GM21723 (cell line): ENCODE measurements around the gene SULT1E1.

ENCODE experiments used
- ATAC-seq: cut with Tn5 transposase; IDR thresholded peaks from one replicate; pipeline ENCODE4 v1.9.1; 2021; ENCODE audit warnings: mild to moderate bottlenecking, moderate library complexity; ENCODE audit not compliant: unreplicated experiment

The SULT1E1 gene, protein sequence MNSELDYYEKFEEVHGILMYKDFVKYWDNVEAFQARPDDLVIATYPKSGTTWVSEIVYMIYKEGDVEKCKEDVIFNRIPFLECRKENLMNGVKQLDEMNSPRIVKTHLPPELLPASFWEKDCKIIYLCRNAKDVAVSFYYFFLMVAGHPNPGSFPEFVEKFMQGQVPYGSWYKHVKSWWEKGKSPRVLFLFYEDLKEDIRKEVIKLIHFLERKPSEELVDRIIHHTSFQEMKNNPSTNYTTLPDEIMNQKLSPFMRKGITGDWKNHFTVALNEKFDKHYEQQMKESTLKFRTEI

DNA sequence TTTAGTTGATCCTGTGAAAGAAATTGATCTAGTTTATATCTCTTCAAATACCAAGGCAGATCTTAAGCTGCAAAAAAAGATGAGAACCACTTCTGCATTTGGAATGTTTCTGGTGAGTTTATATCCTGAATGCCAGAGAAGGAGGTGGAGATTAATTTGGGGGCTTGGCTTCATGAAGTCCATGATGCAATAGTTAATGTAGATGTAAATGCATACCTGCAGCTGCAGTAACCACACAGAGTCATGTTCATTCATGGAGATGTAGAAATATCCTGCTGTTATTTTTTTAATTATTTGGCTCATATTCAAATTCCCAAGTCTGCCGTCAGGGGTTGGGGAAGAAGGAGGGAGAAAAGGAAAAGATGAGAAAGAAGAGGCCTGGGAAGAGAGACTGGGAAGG, at the start of gene SULT1E1:
TSS of gene SULT1E1 (minus strand) at position 94 of the 400 bp plus-strand sequence. CDS start 2,501 bp downstream, outside the sequence.
- no peak for ATAC-seq

DNA sequence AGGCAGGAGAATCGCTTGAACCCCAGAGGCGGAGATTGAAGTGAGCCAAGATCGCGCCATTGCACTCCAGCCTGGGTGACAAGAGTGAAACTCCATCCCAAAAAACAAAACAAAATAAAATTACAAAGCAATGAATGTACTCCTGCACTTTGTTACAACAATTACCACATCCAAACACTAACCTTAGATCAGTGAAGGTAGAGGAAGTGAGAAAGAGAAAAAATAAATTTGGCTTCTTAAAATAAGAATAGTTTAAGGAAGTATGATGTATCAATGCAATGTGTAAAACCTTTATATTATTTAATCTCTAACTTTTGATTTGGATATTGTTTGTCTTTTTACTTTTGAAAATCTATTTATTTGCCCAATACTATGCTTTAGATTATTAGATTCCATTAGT, 49.2 kb upstream of the SULT1E1 start:
- no peak for ATAC-seq

DNA sequence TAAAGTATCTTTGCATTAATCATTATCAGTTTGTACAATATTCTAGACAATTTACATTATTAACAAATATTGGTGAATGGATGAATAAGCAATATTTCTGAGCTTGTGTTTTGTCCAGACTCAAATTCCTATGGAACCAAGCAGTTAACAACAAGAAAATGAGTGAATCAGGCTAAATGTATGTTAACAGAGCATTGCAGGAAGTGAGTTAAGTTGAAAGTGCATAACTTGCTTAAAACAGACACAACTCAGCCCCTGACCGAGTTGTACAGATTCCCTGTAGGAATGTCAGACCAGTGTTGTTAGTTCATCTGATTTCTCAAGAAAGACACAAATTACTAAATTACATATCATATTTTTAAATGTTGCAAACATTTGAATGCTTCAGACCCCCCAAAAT, 47.2 kb upstream of the SULT1E1 start:
- ATAC-seq, result no peak

DNA sequence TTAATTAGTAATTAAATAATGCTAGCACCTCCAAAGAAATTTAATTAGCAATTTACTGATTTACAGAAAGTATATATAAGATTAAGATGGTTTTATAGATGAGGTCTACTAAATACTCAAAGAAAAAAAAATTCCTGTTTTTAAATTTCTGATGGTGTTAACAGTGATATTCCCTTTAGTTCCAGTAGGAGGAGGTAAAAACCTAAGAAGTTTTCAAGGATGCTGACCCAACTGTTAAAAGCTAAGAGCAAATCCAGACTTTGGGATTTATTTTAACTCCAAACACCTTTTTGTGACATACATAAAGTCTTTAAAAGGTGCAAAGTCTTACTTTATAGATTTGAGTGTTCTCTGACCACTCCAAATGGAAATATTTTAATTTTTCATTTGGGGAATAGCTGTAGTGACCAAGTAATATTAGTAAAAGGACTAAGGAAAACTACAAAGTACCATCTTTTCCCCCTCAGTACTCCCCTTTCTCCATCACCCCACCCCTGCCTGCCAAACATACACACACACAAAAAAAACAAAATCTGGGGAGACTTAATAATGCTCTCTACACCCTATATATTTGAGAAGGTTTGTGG, 36.7 kb upstream of the SULT1E1 start:
- no peak for ATAC-seq

DNA sequence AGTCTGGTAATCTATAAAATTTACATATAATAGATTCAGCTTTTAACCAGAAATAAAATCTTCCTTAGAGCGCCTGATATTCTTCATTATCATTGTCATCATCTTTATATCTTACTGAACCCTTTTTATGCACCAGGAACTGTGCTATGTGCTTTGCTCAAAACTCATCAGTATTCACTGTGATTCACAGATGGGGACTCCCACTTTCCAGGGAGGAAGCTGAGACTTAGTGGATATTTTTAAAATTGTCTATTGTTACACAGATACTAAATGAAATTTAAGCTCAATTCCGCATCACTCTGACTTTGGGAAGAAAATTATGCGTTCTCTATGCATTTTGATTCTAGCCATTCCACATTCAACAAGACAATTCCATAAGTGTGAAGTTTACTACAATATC, 34.8 kb upstream of the SULT1E1 start:
- no peak for ATAC-seq

DNA sequence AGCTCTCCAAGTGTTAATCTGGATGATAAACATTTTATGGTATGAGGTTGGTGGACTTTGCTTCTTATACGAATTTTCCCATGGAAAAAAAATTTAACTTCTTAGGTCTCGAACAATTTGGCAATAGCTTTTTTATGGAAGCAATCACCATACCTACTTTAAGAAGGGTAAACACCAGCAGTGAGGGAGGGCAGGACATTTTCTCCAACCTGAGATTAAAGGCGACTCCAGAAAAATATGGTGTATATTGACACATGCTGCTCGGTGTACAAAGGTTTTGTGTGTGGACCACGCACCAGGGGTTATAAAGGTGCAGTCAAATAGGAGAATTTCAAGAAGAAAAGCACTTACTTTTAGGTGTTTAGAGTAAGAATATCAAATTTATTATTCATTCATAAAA, 34.2 kb upstream of the SULT1E1 start:
- no peak for ATAC-seq

DNA sequence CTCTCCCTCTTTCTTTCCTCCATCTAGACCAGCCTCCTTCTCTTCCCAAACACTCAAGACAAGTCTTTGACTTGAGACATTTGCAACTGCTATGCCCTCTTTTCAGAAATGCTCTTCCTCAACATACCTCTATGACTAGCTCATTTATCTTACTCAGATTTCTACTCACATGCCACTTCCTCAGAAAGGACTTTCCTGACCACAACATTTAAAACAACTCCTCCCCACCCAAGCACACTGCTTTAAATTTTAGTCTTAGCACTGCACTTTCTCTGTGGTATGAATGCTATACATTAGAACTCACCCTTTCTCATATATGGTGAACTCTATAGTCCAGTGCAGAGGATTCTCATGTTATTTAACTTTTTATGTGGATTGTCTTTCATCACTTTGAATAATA, 28.4 kb upstream of the SULT1E1 start:
- ATAC-seq, result no peak

DNA sequence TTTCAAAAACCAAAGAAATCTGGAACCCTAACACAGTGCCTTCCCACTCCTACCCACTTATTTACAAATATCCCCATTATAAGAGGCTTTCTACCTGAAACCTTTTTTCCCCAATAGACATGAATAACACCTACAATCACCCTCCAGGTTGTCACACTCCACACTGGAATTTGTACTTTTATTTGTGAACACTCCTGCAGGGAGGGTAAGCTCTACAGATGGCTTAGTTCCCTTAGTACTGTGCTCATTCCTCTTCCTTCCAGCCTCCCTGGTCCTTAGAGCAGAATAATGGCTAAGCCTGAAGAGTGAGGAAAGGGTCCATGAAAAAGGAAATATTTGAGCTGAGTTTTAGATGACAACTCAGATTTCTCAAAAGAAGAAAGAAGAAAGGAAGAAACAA, 22.2 kb upstream of the SULT1E1 start:
- ATAC-seq, result no peak

DNA sequence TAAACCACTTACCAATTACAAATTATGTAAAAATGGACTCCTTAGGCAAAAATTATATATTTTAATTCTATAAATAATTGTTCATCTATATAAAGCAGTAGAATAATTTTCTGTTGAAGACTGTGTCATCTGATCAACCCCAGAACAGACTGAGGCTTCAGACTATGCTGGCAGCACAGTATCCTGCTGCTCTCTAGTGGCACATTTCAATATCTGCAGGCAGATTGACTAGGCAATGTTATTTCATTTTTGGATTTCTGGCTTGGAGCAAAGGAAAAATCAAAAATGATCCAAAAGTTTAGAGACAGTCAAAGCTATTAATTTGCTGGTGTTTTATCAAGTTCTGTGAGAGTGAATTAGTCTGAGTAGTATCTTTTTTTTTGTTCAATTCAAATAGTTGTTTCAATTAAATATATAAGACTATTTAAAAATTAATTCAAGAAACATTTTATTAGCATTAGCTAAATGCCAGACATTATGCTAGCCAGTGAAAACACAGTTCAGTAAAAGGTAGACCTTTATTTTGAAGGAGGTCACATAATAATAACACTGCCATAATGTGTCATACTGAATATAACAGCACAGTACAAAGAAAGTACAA, 21.3 kb upstream of the SULT1E1 start:
- peak; percentile 87 for ATAC-seq

DNA sequence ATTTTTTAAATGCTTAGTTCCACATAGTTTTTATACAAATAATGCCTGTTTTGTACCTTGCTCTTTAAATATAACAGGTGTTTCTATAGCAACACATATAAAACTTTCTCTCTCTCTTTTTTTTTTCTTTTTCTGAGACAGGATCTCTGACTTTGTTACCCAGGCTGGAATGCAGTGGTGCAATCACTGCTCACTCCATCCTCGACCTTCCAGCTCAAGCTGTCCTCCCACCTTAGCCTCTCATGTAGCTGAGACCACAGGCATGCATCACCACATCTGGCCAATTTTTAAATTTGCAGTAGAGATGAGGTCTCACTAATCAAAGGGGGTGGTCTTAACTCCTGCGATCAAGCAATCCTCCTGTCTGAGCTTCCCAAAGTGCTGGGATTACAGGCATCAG, 18.3 kb upstream of the SULT1E1 start:
- no peak for ATAC-seq

DNA sequence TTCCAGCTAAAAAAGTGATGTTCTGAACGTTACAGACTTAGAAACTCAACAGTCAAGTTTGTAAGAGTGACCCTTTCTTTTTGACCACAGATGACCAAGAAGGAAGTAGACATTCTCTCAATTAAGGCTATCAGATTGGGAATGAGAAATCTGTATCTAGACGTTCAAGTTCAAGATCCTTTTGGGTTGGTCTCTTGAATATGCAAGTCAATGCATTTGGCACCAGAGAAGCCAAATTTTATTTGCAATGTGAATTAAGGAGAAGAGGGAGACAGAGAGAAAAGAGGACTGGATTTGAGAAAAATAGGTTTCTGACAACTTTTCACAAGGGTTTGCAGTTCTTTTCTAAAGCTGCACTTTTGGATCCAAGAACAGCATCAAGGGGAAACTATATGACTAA, 17.5 kb upstream of the SULT1E1 start:
- no peak for ATAC-seq

DNA sequence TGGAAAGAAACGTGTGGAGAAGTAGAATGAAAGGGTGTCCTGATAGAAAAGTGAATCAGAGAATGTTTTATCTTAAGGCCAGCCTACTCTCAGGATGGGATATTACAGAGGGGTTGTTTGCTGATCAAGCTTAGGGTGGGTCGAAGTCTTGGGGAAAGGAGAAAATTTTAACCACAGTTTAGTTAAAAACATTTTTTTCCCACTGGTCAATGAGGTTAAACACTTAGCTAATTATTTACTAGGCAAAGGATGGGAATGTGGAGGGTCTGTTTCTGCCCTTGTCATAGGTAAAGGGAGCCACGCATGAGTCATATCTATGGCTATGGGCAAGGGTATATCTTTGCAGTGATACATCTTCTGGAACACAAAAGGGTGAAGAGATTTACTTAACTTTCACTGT, 16.1 kb upstream of the SULT1E1 start:
- no peak for ATAC-seq

DNA sequence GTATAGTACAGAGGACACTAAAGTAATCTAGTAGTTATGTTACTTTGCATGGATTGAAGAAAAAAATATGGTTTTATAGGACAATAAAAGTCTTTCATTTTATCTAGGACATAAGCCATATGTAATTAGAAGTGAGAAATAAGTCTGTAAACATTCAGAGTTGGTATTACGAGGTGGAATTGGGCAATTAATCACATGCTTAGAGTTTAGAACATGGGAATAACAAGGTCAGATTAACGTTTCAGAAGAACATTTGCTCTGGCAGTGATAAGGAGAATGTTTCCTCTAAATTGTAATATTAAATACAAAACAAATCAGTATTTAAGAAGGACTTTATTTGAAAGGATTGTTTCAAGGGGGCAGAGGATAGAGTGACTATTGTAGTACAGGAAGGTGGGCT, 15.6 kb upstream of the SULT1E1 start:
- ATAC-seq, result no peak

DNA sequence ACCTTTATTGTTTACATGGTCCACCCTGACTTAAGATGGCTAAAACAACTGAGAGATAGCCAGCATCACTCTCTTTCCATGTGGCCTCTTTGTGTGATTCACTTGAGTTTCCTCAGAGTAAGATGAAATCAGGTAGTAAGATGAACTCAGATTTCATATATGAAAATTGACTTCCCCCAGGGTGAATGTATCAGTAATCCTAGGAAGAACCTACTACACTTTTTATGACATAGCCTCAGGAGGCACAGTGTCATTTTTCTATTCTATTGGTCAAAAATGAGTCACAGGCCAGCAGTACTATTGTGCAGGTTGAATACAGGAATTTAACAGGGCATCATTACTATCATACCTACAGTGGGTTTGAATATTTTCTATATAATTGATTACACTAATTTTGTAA, 14.6 kb upstream of the SULT1E1 start:
- ATAC-seq, result no peak

DNA sequence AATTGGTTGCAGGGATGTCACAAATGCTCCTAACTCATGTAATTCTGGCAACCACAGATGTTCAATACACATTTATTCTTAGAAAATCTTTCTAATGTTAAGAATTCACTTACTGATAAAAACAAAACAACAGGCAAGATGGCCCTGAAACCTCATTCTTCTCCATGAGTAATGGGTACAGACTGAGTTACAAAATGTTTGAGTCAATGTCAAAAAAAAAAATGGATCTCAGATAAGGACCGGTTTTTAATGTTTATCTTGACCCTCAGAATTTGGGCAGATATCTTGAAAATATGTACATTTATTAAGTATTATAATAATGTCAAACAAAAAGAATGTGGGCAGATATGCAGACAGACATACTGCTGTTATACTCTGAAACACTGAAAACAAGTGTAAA, 1.8 kb upstream of the SULT1E1 start:
- ATAC-seq, result no peak

DNA sequence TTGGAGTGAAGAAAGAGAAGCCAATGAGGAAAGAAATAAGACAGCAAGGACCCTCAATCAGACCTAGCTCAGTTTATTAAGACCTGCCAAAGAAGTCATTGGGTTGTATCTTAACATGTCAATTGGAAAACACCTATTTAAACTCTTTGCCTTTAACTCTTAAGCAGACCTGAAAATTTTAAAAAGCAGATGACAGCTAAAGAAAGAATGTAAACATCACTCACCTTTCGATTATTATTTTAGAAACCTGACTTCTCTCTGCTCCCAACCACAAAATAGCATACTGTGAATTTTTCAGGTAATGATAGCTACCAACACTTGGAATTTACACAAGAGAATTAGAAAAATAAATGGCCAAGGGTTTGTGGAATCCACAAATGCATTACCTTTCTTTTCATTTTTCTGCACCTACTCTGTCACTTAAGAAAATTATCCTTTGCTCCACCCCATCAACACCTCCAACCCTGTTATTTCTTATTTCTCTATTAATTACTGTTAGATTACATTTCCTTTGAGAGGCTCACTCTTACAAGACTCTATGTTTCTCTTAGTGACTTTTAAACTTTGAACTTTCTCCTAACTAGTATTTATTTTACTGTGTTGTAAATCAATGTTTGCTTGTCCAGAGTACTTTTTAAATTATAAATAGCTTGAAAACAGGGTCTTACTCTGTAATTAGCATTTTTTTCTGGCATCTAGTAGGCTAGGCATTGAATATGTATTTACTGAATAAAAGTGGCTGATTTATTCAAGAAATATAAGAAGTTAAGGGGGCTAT, 765 bp upstream of the SULT1E1 start:
- ATAC-seq, result no peak

DNA sequence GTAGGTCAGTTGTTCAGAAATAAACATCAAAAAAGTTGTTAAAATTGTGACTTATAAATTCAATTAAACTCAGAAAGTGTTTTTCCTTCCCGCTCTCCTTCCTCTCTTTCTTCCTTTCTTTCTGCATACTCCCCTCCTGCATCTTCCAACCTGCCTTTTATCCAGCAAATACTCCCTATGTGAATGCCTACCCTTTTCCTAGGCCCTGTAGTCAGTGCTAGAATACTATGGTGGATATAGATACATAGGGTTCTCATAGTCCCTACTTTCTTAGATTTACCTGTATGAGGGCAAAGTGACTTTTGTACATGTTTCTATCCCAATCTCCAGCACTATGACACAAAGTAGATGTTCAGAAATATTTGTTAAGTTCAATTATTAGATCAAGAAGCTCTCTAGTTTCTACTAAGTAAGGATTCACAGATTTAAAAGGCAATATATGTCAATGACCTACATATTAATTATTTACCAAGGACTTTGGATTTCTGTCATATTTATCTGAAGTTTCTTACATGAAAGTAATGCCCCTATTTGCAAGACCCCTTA, 732 bp downstream of the SULT1E1 start:
- no peak for ATAC-seq

DNA sequence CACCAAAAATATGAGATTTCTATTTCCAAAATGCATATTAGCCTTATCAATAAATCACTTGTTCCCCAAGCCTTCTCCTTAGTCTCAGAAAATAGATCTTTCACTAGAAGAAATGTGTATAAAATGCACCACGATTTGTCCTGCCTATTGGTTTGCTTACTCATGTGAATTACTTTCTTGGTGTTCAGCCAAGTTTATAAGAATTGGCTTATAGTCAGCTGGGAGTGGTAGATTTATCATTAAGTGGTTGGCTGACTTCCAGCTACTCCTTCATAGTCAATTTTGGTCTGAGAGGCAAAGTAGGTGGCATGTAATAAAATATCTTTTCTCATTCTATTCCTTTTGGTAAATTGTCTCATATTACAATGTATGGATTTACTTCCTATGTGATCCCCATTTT, 1.3 kb downstream of the SULT1E1 start:
- no peak for ATAC-seq

DNA sequence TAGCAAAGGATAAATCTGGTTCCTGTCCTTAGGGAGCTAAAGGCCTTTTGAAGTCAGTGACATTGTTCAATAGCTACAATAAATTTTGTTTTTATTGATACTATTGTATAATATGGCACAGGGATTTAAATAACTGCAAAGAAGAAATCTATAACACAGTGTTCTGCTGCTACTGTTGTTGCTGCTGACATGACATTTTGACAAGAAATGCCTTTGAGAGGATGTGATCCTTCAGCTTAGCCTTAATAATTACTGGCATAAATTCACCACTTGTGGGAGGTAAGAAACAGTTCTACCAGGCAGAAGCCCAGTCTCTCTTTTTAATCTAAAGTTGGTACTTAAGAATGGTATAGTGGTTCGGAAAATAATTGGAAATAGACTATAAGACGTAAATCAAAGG, 4.1 kb downstream of the SULT1E1 start:
- no peak for ATAC-seq

DNA sequence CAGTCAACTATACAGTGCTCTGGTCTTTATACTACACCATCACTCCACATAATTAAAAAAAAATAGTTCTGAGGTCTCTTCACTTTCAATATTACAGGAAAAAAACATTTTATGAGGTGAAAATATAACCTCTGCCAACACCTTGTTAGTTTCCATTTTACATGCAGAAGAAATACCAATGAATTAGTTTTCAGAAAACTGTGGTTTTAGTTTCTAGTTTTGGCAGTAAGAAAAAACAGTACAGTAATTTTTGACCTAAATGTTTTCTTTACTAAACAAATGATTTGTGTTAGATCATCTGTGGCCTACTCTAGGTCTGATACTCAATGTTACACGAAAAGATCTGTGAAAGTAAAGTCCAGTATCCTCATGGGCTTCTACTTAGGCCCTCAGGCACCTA, 10.0 kb downstream of the SULT1E1 start:
- peak; percentile 92 for ATAC-seq

DNA sequence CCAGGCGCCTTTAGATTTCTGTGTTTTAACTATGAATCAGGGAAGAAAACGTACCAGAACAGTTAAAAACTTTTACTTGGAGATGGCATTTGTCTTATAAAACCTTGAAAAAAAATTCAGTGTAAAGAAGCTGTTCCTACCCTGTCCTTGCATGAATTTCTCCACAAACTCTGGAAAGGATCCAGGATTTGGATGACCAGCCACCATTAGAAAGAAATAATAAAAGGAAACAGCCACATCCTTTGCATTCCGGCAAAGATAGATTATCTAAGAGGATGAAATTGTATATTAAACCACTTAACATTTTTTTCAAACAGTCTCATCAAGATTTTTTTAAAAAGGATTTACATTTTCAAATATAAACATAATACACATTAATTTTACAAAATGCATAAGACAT, 10.6 kb downstream of the SULT1E1 start:
- no peak for ATAC-seq

DNA sequence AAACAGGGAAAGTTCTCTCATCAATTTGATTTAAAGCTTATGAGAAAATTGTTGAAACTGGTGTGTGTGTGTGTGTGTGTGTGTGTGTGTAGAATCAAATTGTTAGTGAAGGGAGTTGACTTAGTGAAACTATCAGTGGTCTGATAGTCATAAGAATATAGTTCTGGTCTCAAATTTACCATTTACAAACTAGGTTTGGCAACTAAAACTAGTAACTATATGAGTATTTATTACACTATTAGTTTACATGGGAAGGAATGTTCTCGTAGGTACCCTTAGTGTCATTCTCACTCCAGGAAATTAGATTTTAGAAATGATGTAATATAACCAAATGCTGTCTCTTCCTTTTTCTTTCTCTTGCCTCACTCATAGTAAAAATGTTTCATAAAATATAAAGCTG, 11.9 kb downstream of the SULT1E1 start:
- no peak for ATAC-seq
